Right ventricle myocardium superior (tissue), 1 donor: ENCODE results near the gene PRR14. TPM values are rescaled to one million over a fixed set of nuclear protein-coding genes. Genes with fewer than 3 reads are reported as not detected.
"Not testable (repeated sequence)": the region's sequence is repeated elsewhere in the genome, so short reads cannot be mapped to it uniquely, and the experiment has no call there.

Experiments
- ATAC-seq: fragments of 200-7000 bp; cut with Tn5 transposase; one replicate; pipeline ENCODE4 v1.9.1; 2020; ENCODE audit warnings: mild to moderate bottlenecking; ENCODE audit not compliant: poor library complexity
- DNase-seq: peaks from one replicate; pipeline ENCODE4 v3.0.0-alpha.2; 2020
- intact Hi-C: fragments of 100-400 bp; cut with DNase I; formaldehyde crosslinking; loops from one replicate; pipeline ENCODE4 v1.11.2; 2022
- total RNA-seq: library from RNA; stranded (reverse); fragmentation: NEBNext Ultra II Directional; extraction: Animal tissue kit (Norgen Biotek cat#: 25700); gene quantifications from one replicate; pipeline ENCODE4 v1.2.1, GENCODE V29; 2021
- donor health status: DM: no; HTN: yes; CAD: no; lungs with severe emphysema.

The PRR14 gene
- total RNA-seq, 1 donor from 2014 or later = 18.9 TPM

GRCh38 chr16:30669026-30669902 lies 18.5 kb downstream of the PRR14 start:
- DNase-seq (no peak), ATAC-seq (no peak)
- intact Hi-C loops = no loop called here

GRCh38 chr16:30669903-30670824 lies 19.4 kb downstream of the PRR14 start:
- no peak for DNase-seq
- intact Hi-C loops = no loop called here
- no peak for ATAC-seq

DNA sequence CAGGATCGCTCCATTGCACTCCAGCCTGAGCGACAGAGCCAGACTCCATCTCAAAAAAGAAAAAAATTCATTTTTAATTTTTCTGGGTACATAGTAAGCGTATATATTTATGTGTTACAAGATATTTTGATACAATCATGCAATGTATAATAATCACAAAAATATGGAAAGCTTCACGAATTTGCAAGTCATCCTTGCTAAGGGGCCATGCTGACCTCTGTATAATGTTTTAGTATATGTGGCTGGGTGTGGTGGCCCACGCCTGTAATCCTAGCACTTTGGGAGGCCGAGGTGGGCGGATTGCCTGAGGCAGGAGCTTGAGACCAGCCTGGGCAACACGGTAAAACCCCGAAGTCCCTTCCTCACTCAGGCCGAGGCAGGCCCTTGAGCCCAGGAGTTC lies 24.4 kb downstream of the PRR14 start:
- DNase-seq (no peak), ATAC-seq (no peak)
- intact Hi-C loops = no loop called here

DNA sequence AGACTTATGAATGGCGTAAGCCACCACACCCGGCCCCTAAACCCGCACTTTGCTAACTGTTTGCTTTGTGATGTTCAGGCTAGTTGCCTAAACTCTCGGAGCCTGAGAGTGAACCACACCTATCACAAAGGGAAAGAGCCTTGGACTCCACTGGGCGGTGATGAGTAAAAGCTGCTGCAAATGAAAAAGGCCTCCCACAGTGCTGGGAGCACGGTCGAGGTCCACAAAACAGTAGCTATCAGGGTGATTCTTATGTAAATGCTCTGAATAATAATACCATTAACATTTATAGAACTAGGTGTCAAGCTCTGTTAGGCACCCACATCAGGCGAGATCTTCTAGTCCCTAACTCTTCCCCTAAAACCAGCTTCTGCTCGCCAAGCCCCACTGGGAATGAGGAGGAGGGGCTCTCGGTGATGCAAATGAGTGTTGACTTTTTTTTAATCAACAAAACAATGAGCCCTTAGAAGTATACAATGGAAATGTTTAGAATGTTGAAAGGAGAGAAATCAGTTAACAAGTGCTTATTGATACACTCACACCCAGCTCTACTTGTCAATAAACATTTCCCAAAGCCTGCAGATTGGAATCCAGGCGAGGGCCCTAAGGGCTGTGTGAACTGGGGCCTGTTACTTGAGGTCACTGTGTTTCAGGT lies 27.3 kb downstream of the PRR14 start:
- no peak for ATAC-seq
- no peak for DNase-seq
- intact Hi-C loops = no loop called here

- intact Hi-C loops = no loop called here
- no peak for ATAC-seq
- no peak for DNase-seq
These were observed 27.8 kb downstream of the PRR14 start for GRCh38 chr16:30678586-30678970.

DNA sequence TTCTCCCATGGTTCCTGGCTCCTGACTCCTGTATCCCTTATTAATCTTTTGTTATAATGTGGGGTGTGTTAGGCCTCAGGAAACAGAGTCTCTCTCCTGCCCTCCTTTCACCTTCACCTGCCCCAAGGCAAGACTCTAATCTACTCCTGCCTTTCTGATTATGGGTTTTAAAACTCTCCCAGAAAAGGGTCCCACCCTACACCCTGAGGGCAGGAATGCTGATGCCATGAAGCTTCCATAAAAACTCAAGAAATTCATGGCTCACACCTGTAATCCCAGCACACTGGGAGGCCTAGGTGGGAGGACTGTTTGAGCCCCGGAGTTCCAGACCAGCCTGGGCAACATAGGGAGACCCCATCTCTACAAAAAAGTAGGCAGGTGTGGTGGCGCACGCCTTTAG lies 29.6 kb downstream of the PRR14 start:
- no peak for ATAC-seq
- no peak for DNase-seq
- intact Hi-C loops = no loop called here

- no peak for ATAC-seq
- intact Hi-C loops = no loop called here
- no peak for DNase-seq
These were observed 37.9 kb downstream of the PRR14 start for GRCh38 chr16:30688701-30689100.

GRCh38 chr16:30691907-30692306 lies 41.1 kb downstream of the PRR14 start:
- ATAC-seq (no peak), DNase-seq (no peak)
- intact Hi-C loops = no loop called here

DNA sequence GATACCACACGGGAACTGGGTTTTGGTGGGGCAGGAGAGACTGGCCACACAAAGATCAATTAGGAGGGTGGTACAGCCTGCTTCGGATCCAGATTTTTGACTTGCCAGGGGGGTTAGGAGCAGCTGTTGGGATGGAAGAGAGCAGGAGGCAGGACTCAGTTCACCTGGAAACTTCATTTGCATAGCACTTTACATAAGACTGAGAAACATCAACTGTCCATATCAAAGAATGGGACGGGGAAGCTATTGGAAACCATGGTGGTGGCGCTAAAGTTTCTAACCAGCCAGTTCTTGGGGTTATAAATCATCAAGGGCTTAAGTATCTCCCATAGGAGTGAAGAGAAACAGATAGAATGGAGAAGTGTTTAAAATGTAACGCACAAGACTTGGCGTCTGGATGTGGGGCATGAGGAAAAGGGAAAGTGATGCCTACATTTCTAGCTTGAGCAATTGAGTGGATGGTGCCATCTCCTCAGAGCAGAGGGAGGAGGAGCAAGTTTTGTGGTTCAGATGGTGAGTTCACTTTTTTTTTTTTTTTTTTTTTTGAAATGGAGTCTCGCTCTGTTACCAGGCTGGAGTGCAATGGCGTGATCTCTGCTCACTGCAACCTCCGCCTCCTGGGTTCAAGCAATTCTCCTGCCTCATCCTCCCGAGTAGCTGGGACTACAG lies 41.8 kb downstream of the PRR14 start:
- intact Hi-C loops = no loop called here
- DNase-seq = no peak
- ATAC-seq = no peak

DNA sequence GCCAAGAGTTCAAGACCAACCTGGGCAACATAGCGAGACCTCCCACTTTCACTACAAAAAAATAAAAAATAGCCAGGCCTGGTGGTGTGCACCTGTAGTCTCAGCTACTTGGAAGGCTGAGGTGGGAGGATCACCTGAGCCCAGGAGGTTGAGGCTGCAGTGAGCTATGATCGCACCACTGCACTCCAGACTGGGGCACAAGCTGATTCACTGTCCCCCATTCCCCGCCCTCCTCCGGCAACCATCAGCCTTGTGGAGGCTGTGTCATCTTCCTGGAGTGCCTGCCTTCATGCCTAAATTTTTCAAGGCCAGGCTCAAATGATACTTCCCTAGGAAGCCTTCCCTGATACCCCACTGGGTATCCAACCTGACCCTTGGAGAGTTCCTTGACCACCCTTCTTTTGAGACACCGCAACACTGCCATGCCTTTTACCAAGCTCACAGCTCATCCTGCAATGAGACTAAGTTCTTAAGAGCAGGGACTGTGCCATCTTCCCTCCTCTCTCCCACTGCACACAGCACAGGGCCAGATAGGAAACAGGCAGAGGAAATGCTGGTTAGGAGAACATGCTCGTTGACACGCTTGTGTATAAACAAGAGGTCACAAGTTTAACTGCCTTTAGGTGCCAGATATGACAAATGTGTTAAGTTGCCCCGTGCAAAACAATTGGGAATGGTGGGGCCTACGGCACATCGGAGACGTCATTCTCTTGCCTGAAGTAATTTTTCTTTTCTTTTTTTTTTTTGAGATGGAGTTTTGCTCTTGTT lies 44.4 kb downstream of the PRR14 start:
- intact Hi-C loops = no loop called here
- DNase-seq = no peak
- no peak for ATAC-seq

- intact Hi-C loops, ATAC-seq: not testable (repeated sequence)
- DNase-seq = peak; percentile 29
These were observed 45.9 kb downstream of the PRR14 start for GRCh38 chr16:30696646-30697045.

DNA sequence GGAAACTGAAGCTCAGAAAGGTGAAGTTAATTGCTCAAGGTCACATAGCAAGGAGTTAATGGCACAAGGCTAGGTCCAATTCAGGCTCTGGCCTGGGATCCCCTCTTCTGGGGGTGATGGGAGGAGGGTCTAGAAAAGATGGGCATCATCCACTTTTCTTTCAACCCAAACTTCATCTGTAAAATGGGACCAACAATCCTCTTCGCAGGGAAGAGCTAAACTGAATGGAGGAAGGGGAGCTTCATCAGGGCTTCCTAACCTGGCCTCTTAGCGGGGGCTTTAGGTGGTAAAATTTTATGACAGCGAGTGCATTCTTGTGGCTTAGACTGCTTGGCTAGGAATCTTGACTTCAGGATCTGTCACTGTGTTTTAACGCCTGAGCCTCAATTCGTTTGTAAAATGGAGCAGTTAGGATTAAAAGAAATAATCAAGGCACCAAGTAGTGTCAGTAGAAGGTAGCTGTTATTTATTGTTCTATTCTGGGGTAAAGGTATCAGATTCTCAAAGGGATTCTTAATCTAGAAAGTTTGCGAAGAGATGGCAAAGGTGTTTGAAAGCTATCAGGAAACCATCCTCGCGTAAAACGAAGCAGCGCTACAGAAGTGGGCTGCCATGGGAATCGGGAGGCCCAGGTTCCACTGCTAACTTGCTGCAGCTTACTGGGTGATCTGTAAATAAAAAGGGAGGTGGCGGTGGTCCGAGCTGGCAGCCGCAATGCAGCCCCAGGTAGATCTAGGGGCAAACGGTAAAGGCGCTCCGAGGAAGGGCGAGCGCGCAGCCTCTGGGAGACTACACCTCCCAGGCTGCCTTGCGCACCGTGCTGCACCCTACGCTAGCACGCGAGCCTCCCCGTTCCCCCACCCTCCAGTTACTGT lies 46.7 kb downstream of the PRR14 start:
- intact Hi-C loops = no loop called here
- DNase-seq (no peak), ATAC-seq (no peak)

GRCh38 chr16:30698139-30698815 lies 47.5 kb downstream of the PRR14 start:
- ATAC-seq (peak; percentile 96), DNase-seq (peak; percentile 100)
- intact Hi-C loops = no loop called here

DNA sequence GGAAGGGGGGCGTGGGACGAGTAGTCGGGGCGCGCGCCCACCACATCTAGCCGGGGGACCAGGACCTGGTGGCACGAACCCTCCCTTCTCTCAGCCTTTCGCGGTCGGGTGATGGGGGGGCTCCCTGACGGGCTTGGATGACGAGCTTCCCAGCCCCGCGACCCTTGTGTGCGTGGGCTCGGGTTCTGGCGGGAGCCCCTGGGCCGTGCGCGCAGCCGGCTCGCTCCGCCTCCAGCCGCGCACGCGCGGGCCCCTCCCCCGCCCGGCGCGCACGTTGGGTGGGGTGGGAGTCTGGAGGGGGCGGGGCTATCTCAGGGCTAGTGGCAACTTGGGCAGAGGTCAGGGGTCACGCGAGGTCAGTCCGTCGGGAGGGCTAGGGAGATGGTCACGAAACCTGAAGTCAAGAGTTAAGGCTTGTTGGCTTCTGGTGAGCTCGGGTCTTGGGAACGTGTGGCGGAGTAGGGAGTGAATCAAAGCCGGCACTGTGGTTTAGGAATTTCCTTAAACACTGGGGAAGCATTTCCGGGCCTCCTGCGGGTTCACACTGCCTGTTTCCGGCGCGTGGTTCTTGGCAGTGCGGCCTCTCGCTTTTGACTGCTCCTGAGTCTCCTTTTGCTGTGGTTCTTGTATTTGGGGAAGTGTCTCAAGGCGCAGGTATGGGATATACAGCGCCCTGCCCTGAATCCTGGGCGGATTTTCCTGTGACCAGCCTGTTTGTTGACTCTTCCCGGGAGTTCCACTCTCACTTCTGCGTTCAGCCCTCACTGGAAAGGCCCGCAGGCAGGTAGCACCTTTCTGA lies 48.3 kb downstream of the PRR14 start, which contains the start of gene SRCAP:
SRCAP (plus strand) TSS at position 356 of the 799 bp plus-strand sequence. CDS start 1,654 bp downstream, outside the sequence.
- intact Hi-C loops = no loop called here
- peak; percentile 91 for DNase-seq
- peak; percentile 80 for ATAC-seq

GRCh38 chr16:30699615-30700099 lies 48.9 kb downstream of the PRR14 start:
- intact Hi-C loops = no loop called here
- ATAC-seq (no peak), DNase-seq (peak; percentile 24)
